ENCODE measurements around the gene SPAG8. TPM values are rescaled to one million over a fixed set of nuclear protein-coding genes. Genes with fewer than 3 reads are reported as not detected.

Gene SPAG8
- total RNA-seq, 1 experiment from 2014 or later, result 0.90 TPM

DNA sequence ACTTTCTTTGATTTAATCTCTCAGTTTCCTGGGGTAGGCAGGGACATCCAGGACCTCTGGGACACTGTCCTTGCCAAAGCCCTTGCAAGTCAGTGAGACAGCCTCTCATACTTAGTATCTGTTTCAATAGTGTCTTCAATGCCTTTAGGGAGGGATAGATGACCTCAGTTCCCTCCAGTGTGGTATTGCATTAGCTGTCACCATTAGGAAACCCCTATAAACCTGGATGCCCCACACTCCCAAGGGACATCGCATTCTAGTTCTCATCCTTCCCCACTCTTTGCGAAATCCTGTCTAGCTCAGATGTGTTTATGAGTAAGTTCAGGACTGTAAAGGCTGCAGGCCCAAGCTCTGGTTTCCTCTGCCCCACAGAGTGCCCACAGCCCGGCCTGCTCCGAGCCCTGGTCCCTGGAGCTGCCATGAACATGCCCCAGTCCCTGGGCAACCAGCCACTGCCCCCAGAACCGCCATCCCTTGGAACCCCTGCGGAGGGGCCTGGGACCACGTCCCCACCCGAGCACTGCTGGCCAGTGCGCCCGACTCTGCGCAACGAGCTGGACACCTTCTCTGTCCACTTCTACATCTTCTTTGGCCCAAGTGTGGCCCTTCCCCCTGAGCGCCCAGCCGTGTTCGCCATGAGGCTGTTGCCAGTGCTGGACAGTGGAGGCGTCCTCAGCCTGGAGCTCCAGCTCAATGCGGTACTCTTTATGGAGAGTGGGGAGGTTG, 30.1 kb upstream of the SPAG8 start:
- no peak for ATAC-seq
- Histone ChIP-seq H3K36me3 (ENCODE audit: control insufficient read depth, insufficient read depth, low read length) (no peaks in the 10 kb centered on the region), H3K4me3 (ENCODE audit: low read depth in 2 of 2, low read length in 2 of 2) (no peak overlapping the region), H3K27me3 (ENCODE audit: control insufficient read depth, insufficient read depth, low read length) (no peaks in the 10 kb centered on the region), H3K9me3 (ENCODE audit: control insufficient read depth, insufficient read depth, low read depth, low read length) (no peaks in the 10 kb centered on the region), H3K27ac (ENCODE audit: low read length) (no peak overlapping the region), H3K4me1 (ENCODE audit: control insufficient read depth, insufficient read depth, low read length) (no peaks in the 10 kb centered on the region; the same call in 1 of the 2 replicates)
- CTCF ChIA-PET, result interaction anchor here (0.5 to 0.6 kb wide), 2 partner anchors 9 to 43 kb away, joined by 3 read pairs; no protein-coding TSS in a partner anchor
- intact Hi-C loops (cut with micrococcal nuclease; ENCODE audit: unreplicated experiment), result no loop called here
- TF ChIP-seq, protein P1, sequence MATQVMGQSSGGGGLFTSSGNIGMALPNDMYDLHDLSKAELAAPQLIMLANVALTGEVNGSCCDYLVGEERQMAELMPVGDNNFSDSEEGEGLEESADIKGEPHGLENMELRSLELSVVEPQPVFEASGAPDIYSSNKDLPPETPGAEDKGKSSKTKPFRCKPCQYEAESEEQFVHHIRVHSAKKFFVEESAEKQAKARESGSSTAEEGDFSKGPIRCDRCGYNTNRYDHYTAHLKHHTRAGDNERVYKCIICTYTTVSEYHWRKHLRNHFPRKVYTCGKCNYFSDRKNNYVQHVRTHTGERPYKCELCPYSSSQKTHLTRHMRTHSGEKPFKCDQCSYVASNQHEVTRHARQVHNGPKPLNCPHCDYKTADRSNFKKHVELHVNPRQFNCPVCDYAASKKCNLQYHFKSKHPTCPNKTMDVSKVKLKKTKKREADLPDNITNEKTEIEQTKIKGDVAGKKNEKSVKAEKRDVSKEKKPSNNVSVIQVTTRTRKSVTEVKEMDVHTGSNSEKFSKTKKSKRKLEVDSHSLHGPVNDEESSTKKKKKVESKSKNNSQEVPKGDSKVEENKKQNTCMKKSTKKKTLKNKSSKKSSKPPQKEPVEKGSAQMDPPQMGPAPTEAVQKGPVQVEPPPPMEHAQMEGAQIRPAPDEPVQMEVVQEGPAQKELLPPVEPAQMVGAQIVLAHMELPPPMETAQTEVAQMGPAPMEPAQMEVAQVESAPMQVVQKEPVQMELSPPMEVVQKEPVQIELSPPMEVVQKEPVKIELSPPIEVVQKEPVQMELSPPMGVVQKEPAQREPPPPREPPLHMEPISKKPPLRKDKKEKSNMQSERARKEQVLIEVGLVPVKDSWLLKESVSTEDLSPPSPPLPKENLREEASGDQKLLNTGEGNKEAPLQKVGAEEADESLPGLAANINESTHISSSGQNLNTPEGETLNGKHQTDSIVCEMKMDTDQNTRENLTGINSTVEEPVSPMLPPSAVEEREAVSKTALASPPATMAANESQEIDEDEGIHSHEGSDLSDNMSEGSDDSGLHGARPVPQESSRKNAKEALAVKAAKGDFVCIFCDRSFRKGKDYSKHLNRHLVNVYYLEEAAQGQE (IDR thresholded peaks at IDR 0.05; ENCODE audit: insufficient read depth in 1 of 2, low read depth in 2 of 2, low read length in 1 of 2), result no peak
- TF ChIP-seq POLR2AphosphoS5 (IDR thresholded peaks at IDR 0.05; ENCODE audit: low read depth, low read length) (no peak), CTCF (IDR thresholded peaks at IDR 0.05) (no peak), SIN3A (IDR thresholded peaks at IDR 0.05; ENCODE audit: borderline replicate concordance, insufficient read depth, low read depth, low read length) (no peak), TCF7L2 (IDR thresholded peaks at IDR 0.05; ENCODE audit: low read depth, low read length) (no peak)
- no peak for DNase-seq (ENCODE audit: low read depth, low spot score)
- POLR2A ChIA-PET, result interaction anchor here (0.6 kb wide), 1 partner anchor 128 kb away, joined by 8 read pairs; no protein-coding TSS in a partner anchor
- no TSS peak for BruUV-seq (replicated peaks)
- in situ Hi-C loops (cut with HindIII; ENCODE audit: low pct_unique_long_range_greater_than_20kb, low sequenced_read_pairs), result no loop called here

DNA sequence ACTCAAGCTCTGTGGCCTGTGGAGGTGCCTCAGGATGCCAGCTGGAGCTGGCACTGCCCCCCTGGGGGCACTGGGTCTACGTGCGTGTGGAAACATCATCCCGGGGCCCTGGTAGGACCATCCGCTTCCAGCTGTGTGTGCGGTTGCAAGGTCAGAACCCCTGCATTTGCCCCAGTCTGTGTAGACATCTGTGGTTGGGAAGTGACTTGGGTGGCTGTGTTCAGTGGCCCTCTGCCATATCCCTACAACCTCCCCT, 29.5 kb upstream of the SPAG8 start:
- no peaks in the 10 kb centered on the region for H3K36me3 ChIP-seq (ENCODE audit: control insufficient read depth, insufficient read depth, low read length)
- DNase-seq (ENCODE audit: low read depth, low spot score) (no peak), ATAC-seq (no peak)
- H3K4me1 ChIP-seq (ENCODE audit: control insufficient read depth, insufficient read depth, low read length), result no peaks in the 10 kb centered on the region; the same call in 1 of the 2 replicates
- intact Hi-C loops (cut with micrococcal nuclease; ENCODE audit: unreplicated experiment) (no loop called here), in situ Hi-C loops (cut with HindIII; ENCODE audit: low pct_unique_long_range_greater_than_20kb, low sequenced_read_pairs) (no loop called here)
- BruUV-seq (replicated peaks), result no TSS peak
- no peak overlapping the region for H3K4me3 ChIP-seq (ENCODE audit: low read depth in 2 of 2, low read length in 2 of 2)
- H3K27ac ChIP-seq (ENCODE audit: low read length), result no peak overlapping the region
- ChIA-PET POLR2A (interaction anchor here (0.6 kb wide), 1 partner anchor 128 kb away, joined by 8 read pairs; no protein-coding TSS in a partner anchor), CTCF (interaction anchor here (0.6 kb wide), 1 partner anchor 9 kb away, joined by 3 read pairs; no protein-coding TSS in a partner anchor)
- H3K27me3 ChIP-seq (ENCODE audit: control insufficient read depth, insufficient read depth, low read length), result no peaks in the 10 kb centered on the region
- TF ChIP-seq SIN3A (IDR thresholded peaks at IDR 0.05; ENCODE audit: borderline replicate concordance, insufficient read depth, low read depth, low read length) (no peak), CTCF (IDR thresholded peaks at IDR 0.05) (no peak), POLR2AphosphoS5 (IDR thresholded peaks at IDR 0.05; ENCODE audit: low read depth, low read length) (no peak)
- H3K9me3 ChIP-seq (ENCODE audit: control insufficient read depth, insufficient read depth, low read depth, low read length), result no peaks in the 10 kb centered on the region

Measured in Panc1 (cell line).